Left lung (tissue), 10 donors: ENCODE results near the gene ERC2. TPM values are rescaled to one million over a fixed set of nuclear protein-coding genes. Genes with fewer than 3 reads are reported as not detected.
A peak's percentile ranks its signal among the peaks of the same experiment; 100 is the strongest.

ENCODE experiments used
- ATAC-seq: fragments of 200-7000 bp; cut with Tn5 transposase; one replicate; pipeline ENCODE4 v1.9.1; 2020; ENCODE audit warnings: moderate library complexity
- DNase-seq, 4 donors: peaks; one replicate each; pipeline ENCODE4 v3.0.0-alpha.2; 2013 to 2020
- H3K27ac ChIP-seq, 2 donors: fragments of 200-600 bp; sonication (generic) in 1 of 2; one replicate each; pipeline versions ENCODE4 v1.5.0 to v1.8.0; 2020 to 2021
- H3K27me3 ChIP-seq, 2 donors: fragments of 200-600 bp; sonication (generic) in 1 of 2; one replicate each; pipeline versions ENCODE4 v1.5.0 to v1.8.0; 2020 to 2021
- H3K36me3 ChIP-seq, 2 donors: fragments of 200-600 bp; sonication (generic) in 1 of 2; one replicate each; pipeline versions ENCODE4 v1.5.0 to v1.8.0; 2020 to 2021
- H3K4me1 ChIP-seq, 2 donors: fragments of 200-600 bp; one replicate each; pipeline ENCODE4 v1.8.0; 2021
- H3K4me3 ChIP-seq, 2 donors: fragments of 200-600 bp; sonication (generic) in 1 of 2; one replicate each; pipeline versions ENCODE4 v1.5.0 to v1.8.0; 2020 to 2021; ENCODE audit warnings: mild to moderate bottlenecking in 1 of 2
- H3K9me3 ChIP-seq, 2 donors: fragments of 200-600 bp; sonication (generic) in 1 of 2; one replicate each; pipeline versions ENCODE4 v1.5.0 to v1.8.0; 2020 to 2021
- intact Hi-C, 2 donors: fragments of 100-400 bp; cut with DNase I; formaldehyde crosslinking; loops; one replicate each; pipeline versions ENCODE4 v1.11.2 to v1.14.2; 2022
- polyA plus RNA-seq, 6 donors: library from polyadenylated mRNA; unstranded; fragments of 120-200 nt; gene quantifications; one replicate each; pipeline ENCODE4 v1.2.1, GENCODE V29; 2013; ENCODE audit not compliant: insufficient read length in 6 of 6
- total RNA-seq, 2 donors: library from RNA; stranded (reverse); fragmentation: NEBNext Ultra II Directional; extraction: Animal tissue kit (Norgen Biotek cat#: 25700); gene quantifications; one replicate each; pipeline ENCODE4 v1.2.1, GENCODE V29; 2021
- TF ChIP-seq, protein P1 (sequence below), 2 donors: fragments of 200-600 bp; sonication (generic) in 1 of 2; IDR thresholded peaks; one replicate each; pipeline versions ENCODE4 v1.5.0 to v1.8.0; 2021; ENCODE audit warnings: antibody characterized with exemption in 2 of 2
- donor health status: DM: no; HTN: yes; CAD: no.
- donor health status: DM: no; HTN: no; CAD: no.

The ERC2 gene
- total and polyA plus RNA-seq, 8 donors = 1.6 to 3.3 (median 2.1) TPM

DNA sequence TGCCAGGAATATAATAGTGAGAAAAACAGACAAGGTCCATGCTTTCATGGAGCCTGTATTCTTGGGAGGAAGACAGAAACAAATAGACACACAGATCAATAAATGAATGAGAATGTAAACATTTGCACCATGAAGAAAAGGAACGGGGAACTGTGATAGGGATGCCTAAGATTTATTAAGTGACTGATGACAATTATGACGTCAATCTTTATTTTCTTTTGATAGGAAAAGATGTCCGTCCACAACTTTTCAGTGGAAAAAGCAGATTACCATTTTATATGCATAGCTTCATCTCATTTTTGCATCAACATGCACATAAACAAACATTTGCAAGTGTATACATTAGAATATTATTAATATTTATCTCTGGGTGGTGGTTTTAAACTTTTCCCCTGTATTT, 953.3 kb downstream of the ERC2 start:
- Histone ChIP-seq H3K27me3 (peaks cover 0 to 16% of the 10 kb centered on the region in 2 donors), H3K4me3 (no peak overlapping the region), H3K9me3 (no peaks in the 10 kb centered on the region), H3K4me1 (no peaks in the 10 kb centered on the region), H3K36me3 (no peaks in the 10 kb centered on the region), H3K27ac (no peak overlapping the region)
- intact Hi-C loops = no loop called here
- ATAC-seq (no peak), DNase-seq (no peak)
- TF ChIP-seq, protein P1, sequence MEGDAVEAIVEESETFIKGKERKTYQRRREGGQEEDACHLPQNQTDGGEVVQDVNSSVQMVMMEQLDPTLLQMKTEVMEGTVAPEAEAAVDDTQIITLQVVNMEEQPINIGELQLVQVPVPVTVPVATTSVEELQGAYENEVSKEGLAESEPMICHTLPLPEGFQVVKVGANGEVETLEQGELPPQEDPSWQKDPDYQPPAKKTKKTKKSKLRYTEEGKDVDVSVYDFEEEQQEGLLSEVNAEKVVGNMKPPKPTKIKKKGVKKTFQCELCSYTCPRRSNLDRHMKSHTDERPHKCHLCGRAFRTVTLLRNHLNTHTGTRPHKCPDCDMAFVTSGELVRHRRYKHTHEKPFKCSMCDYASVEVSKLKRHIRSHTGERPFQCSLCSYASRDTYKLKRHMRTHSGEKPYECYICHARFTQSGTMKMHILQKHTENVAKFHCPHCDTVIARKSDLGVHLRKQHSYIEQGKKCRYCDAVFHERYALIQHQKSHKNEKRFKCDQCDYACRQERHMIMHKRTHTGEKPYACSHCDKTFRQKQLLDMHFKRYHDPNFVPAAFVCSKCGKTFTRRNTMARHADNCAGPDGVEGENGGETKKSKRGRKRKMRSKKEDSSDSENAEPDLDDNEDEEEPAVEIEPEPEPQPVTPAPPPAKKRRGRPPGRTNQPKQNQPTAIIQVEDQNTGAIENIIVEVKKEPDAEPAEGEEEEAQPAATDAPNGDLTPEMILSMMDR (IDR thresholded peaks at IDR 0.05) = no peak

DNA sequence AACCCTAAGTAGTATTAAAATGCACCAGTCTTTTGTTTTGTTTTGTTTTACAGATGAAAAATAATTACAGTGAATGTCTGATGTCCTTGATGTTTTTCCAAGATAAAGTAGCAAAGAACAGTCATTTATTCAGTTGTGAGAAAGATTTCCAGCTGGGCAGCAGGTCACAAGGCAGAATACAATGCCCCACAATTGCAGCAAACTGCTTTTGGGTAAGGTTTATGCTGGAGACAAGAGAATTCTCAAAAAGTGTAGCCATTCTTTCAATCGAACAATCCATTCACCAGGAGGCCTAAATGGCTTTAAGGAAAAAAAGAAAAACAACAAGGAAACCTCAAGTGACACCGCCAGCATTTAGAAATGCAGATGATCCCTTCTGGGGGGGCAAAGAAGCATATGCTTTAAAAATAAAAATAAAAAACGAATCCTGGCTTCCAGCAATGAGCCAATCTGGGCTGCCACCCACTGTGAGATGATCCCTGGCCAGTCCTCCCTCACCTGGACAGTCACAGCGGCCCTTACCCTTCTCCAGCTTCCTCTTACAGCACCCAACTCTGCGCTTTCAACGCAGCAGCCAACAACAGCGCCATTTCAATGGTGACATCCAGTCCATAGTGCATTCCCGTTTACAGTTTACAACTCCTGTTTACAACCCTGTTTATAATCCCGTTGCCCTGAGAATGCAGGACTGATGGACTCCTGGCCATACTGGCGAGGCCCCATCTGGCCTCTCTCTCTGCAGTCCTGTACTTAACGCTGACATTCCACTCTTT, 955.5 kb downstream of the ERC2 start:
- no peaks in the 10 kb centered on the region for H3K9me3 ChIP-seq
- TF ChIP-seq, protein P1 (IDR thresholded peaks at IDR 0.05) = no peak
- no peak for ATAC-seq
- H3K36me3 ChIP-seq = no peaks in the 10 kb centered on the region
- no peak overlapping the region for H3K27ac ChIP-seq
- no peak overlapping the region for H3K4me3 ChIP-seq
- peaks cover 0 to 16% of the 10 kb centered on the region in 2 donors for H3K27me3 ChIP-seq
- H3K4me1 ChIP-seq = no peaks in the 10 kb centered on the region
- no peak for DNase-seq
- intact Hi-C loops = no loop called here

DNA sequence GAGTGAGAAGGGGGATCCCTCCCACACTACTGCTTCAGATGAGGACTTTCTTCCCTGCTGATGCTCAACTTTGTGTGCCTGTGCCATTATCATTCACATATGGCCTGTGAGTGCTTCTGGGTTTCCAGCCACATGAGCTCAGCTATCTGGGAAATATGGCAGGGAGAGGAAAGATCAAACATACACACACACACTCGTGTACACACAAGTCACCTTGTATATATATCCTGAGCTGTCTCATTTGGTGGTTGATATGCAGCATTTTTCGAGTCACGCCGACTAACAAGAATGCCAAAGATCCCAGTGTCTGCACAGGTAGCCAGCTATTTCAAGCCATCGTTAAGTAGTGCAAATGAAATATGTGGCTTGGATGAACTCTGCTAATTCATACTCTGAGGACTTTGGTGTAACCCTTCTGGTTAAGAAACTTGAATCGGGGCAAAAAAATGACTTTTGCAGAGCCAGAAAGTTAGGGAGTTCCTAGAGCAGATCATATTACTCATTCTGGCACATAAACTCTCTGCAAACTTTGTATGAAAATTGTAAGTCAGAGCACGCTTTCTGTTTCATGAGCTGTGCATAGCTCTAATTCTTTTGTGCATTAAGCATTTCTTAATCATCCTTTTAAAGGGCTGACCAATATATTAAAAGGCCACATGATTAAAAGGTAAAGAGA, 956.2 kb downstream of the ERC2 start:
- Histone ChIP-seq H3K4me1 (no peaks in the 10 kb centered on the region), H3K27ac (no peak overlapping the region), H3K4me3 (no peak overlapping the region), H3K9me3 (no peaks in the 10 kb centered on the region), H3K27me3 (peaks cover 0 to 13% of the 10 kb centered on the region in 2 donors), H3K36me3 (no peaks in the 10 kb centered on the region)
- ATAC-seq (peak; percentile 52), DNase-seq (no peak)
- intact Hi-C loops = no loop called here
- TF ChIP-seq, protein P1 (IDR thresholded peaks at IDR 0.05) = no peak

DNA sequence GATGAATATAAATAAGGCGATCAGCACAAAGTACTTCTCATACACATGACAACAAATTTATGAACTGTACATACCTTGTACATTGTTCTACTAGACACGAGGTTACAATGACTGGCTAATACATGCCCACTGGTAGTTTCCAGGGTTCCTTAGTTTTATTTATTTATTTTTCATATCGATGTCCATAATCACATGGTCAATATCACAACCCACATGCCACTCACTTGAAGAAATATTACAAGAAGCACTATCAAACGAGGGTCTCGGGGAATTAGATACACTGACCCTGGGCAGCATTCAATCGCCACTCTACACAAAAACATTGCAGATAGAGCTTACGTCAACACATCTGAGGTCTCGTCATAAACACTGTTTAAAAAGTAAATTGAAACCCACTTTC, 959.9 kb downstream of the ERC2 start:
- H3K27ac ChIP-seq = no peak overlapping the region
- TF ChIP-seq, protein P1 (IDR thresholded peaks at IDR 0.05) = no peak
- DNase-seq = no peak
- no peak for ATAC-seq
- H3K4me3 ChIP-seq = no peak overlapping the region
- H3K27me3 ChIP-seq = peaks cover 0 to 7% of the 10 kb centered on the region in 2 donors
- intact Hi-C loops = no loop called here
- H3K4me1 ChIP-seq = no peaks in the 10 kb centered on the region
- no peaks in the 10 kb centered on the region for H3K9me3 ChIP-seq
- H3K36me3 ChIP-seq = no peaks in the 10 kb centered on the region

DNA sequence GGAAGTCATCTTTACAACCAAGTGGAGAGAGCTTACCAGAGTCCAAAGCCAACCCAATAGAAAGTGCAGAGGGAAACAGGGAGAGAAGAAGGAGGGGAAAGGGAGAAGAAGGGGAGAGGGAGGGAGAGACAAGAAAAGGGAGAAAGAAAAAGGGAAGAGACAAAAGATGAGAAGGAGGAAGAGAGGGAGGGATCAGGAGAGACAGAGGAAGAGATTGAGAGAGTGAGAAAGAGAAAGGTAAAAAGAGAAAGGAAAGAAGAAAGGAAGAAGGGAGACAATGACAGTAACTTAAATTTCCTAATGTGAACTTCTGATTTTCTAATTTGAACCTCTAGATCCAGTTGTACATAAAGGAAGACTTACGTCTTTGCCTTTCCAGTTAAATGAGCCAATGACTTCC, 960.5 kb downstream of the ERC2 start:
- Histone ChIP-seq H3K27ac (no peak overlapping the region), H3K9me3 (no peaks in the 10 kb centered on the region), H3K36me3 (no peaks in the 10 kb centered on the region), H3K4me1 (no peaks in the 10 kb centered on the region), H3K4me3 (no peak overlapping the region), H3K27me3 (peaks cover 0 to 3% of the 10 kb centered on the region in 2 donors)
- TF ChIP-seq, protein P1 (IDR thresholded peaks at IDR 0.05) = no peak
- DNase-seq (no peak), ATAC-seq (no peak)
- intact Hi-C loops = no loop called here
